CD4-positive, alpha-beta T cell treated with Interleukin-4 for 1 hour (primary cell): ENCODE results near the gene SPEM2.

Experiments
- DNase-seq, 2 donors: peaks; one replicate each; pipeline ENCODE4 v3.0.0-alpha.2; 2020 to 2022

Gene SPEM2

DNA sequence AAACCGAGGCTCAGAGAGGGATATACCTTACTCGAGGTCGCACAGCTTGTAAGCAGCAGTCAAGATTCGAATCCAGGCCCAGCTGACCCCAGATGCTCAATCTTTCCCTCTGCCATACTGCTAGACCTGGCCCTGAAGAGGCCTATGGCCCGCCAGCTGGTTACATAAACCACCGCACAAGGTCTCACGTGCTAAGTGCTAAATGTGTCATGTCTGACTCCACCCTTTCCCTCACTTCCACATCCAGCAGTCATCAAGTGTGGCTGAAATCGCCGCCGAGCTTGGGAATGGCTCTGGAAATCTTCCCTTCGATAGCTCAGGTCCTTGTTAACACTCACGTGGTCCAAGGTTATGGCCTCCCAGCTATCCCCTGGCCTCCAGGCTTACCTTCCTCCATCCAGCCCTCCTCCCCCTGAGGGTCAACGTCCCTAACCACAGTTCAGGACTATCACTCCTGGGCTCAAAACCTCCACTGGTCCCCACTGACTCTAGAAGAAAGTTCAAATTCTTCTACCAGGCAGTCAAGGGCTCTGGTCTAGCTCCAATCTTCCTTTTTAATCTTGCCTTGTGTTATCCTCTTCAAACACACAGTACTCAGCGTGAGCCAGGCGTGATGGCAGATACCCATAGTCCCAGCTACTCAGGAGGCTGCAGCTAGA lies 50.5 kb downstream of the SPEM2 start:
- DNase-seq, result peak in 1 of 2 donors; percentile 57

DNA sequence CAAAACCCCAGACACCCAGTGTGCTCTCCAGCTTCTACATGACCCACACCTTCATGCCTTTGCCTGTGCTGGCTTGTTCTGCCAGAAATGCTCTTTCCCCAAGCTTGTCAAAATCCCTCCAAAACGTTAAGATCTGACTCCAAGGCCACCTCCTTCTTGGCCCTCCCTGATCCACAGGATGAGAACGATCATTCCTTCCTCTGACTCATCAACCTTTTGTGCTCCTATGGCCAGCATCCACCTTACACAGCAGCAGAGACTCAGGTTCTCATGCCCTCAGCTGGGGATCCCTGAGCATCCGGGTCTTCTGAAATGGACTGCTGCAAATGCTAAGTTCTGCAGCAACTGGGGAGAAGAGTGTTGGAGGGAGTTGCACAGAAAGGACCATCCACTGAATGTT lies 51.1 kb downstream of the SPEM2 start:
- no peak for DNase-seq

DNA sequence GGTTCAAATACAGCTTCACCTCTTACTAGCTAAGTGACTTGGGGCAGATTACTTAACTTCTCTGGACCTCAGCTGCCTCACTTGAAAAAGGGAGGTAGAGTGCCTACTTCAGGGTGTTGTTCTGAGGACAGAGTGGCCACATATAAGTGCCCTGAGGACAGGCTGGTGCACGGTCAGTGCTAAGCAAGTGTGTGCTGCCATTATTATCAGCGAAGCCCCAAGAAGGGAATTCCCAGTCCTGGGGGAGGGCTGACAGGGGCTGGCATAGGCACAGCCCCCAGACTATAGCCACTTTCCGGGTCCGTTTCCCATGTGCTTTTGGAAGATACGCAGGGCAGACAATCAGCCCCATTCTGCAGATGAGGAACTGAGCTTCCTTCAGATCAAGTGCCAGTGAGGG lies 51.5 kb downstream of the SPEM2 start:
- DNase-seq, result no peak
